ENCODE results near the gene KAT2B.

Gene KAT2B

DNA sequence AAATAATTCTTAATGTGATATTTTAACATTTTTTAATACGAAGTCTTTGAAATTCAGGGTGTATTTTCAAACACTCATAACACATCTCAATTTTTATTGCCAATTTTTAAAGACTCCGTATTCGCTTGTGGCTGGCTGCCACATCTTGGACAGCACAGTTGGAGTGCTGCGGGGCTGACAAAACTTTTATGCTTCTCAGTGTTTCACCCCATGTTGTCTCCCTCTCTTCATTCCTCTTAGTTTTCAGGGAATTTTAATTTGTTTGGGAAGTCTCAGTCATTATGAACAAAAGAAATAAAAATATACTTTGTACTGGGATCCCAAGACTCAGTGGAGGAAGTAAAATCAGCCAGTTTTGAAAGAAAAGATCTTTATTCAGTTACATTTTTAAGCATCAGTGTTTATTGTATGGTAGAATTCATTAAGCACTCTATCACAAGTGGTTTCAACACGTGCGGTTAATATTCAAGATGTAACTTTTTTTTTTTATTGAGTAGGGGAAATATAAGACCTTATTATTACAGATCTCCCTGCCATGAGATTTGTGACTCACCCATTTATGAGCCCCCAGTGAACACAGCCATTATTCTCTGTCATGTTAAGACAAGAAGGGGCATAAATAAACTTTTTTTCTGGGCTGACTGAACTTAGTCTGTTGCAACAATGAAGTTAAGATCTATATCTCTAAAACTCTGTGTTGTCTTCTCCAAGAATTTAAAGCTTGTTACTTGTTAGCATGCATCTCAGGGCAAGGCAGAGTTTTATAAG, 26.8 kb downstream of the KAT2B start:
- no peaks in the 10 kb centered on the region for H3K79me2 ChIP-seq (ENCODE audit: control insufficient read depth, insufficient read depth, low read length, unreplicated experiment)
- H3K27me3 ChIP-seq (ENCODE audit: insufficient read depth, low read length) = no peaks in the 10 kb centered on the region
- H2AFZ ChIP-seq (ENCODE audit: low read length, unreplicated experiment) = no peak overlapping the region
- H3K36me3 ChIP-seq (ENCODE audit: insufficient read depth, low read length) = no peaks in the 10 kb centered on the region
- H3K4me3 ChIP-seq (ENCODE audit: low read depth, low read length) = no peak overlapping the region
- H3K27ac ChIP-seq (ENCODE audit: low read depth, low read length) = no peak overlapping the region
- H3K4me1 ChIP-seq (ENCODE audit: control insufficient read depth, insufficient read depth, low read length, unreplicated experiment) = peaks cover 4% of the 10 kb centered on the region

GRCh38 chr3:20068512-20069177, 28.4 kb downstream of the KAT2B start:
- no peak overlapping the region for H3K4me3 ChIP-seq (ENCODE audit: low read depth, low read length)
- H3K27me3 ChIP-seq (ENCODE audit: insufficient read depth, low read length) = no peaks in the 10 kb centered on the region
- H3K27ac ChIP-seq (ENCODE audit: low read depth, low read length) = no peak overlapping the region
- H3K36me3 ChIP-seq (ENCODE audit: insufficient read depth, low read length) = no peaks in the 10 kb centered on the region
- H2AFZ ChIP-seq (ENCODE audit: low read length, unreplicated experiment) = no peak overlapping the region
- no peaks in the 10 kb centered on the region for H3K79me2 ChIP-seq (ENCODE audit: control insufficient read depth, insufficient read depth, low read length, unreplicated experiment)
- H3K4me1 ChIP-seq (ENCODE audit: control insufficient read depth, insufficient read depth, low read length, unreplicated experiment) = peaks cover 4% of the 10 kb centered on the region

DNA sequence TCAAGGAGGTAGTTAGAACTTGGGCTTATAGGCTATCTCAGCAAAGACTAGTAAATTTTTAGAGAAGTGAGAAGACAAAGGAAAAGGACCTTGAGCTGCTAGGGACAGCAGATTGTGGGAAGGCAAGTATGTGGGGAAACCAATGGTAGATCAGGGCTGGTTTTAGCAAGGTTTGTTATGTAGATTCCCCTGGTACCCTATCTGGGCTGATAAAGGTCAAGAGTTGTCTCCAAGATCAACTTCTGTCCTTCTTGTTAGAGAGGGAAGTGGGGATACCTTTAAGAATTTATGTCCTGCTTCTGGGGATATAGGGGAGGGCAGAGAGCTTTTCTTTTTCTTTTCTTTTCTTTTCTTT, 28.9 kb downstream of the KAT2B start:
- H2AFZ ChIP-seq (ENCODE audit: low read length, unreplicated experiment) = no peak overlapping the region
- H3K4me1 ChIP-seq (ENCODE audit: control insufficient read depth, insufficient read depth, low read length, unreplicated experiment) = peaks cover 7% of the 10 kb centered on the region
- H3K4me3 ChIP-seq (ENCODE audit: low read depth, low read length) = no peak overlapping the region
- no peaks in the 10 kb centered on the region for H3K27me3 ChIP-seq (ENCODE audit: insufficient read depth, low read length)
- H3K36me3 ChIP-seq (ENCODE audit: insufficient read depth, low read length) = no peaks in the 10 kb centered on the region
- H3K27ac ChIP-seq (ENCODE audit: low read depth, low read length) = no peak overlapping the region
- H3K79me2 ChIP-seq (ENCODE audit: control insufficient read depth, insufficient read depth, low read length, unreplicated experiment) = no peaks in the 10 kb centered on the region

DNA sequence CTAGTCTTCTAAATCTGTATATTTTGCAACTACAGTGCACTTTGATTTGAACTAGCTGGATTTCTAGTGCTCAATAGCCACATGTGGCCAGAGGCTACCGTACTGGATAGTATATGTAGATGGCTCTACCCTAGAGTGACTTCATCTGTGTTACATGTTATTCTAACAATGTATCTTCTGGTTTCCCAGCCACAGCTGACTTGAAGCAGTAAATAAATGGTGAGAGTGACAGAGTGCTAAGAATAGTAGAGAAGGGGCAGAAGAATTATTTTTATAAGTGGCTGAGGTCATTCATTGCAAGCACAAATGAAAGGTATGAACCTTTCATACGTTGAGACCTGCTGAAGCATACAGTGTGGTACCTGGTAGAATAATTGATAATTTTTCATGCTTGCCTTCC, 30.9 kb downstream of the KAT2B start:
- Histone ChIP-seq H3K4me1 (ENCODE audit: control insufficient read depth, insufficient read depth, low read length, unreplicated experiment) (peaks cover 13% of the 10 kb centered on the region), H3K36me3 (ENCODE audit: insufficient read depth, low read length) (no peaks in the 10 kb centered on the region), H2AFZ (ENCODE audit: low read length, unreplicated experiment) (no peak overlapping the region), H3K4me3 (ENCODE audit: low read depth, low read length) (no peak overlapping the region), H3K27ac (ENCODE audit: low read depth, low read length) (no peak overlapping the region), H3K27me3 (ENCODE audit: insufficient read depth, low read length) (no peaks in the 10 kb centered on the region), H3K79me2 (ENCODE audit: control insufficient read depth, insufficient read depth, low read length, unreplicated experiment) (no peaks in the 10 kb centered on the region)

DNA sequence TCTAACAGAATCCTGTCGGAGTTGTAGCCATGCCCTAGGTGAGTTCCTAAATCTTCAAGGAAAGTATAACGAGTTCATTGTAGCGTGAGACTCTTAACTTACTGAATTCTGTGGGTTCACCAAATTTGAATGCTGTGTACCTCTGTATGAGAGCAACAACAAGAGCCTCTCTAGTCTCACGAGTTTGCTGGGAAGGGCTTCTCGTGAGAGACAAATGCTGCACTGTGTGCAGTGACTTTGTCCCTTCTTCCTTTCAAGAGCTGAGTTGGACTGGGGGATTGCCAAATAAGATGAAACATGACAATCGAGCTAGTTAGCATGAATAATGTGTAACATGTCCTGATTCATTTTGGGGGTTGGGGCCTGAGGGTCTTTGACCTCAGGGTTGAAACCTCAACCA, 32.2 kb downstream of the KAT2B start:
- H2AFZ ChIP-seq (ENCODE audit: low read length, unreplicated experiment) = no peak overlapping the region
- peaks cover 9% of the 10 kb centered on the region for H3K4me1 ChIP-seq (ENCODE audit: control insufficient read depth, insufficient read depth, low read length, unreplicated experiment)
- H3K27me3 ChIP-seq (ENCODE audit: insufficient read depth, low read length) = no peaks in the 10 kb centered on the region
- H3K4me3 ChIP-seq (ENCODE audit: low read depth, low read length) = no peak overlapping the region
- H3K36me3 ChIP-seq (ENCODE audit: insufficient read depth, low read length) = no peaks in the 10 kb centered on the region
- H3K79me2 ChIP-seq (ENCODE audit: control insufficient read depth, insufficient read depth, low read length, unreplicated experiment) = no peaks in the 10 kb centered on the region
- H3K27ac ChIP-seq (ENCODE audit: low read depth, low read length) = no peak overlapping the region

GRCh38 chr3:20073068-20073467, 32.8 kb downstream of the KAT2B start:
- H3K4me3 ChIP-seq (ENCODE audit: low read depth, low read length) = no peak overlapping the region
- H3K27ac ChIP-seq (ENCODE audit: low read depth, low read length) = no peak overlapping the region
- H3K36me3 ChIP-seq (ENCODE audit: insufficient read depth, low read length) = no peaks in the 10 kb centered on the region
- H3K79me2 ChIP-seq (ENCODE audit: control insufficient read depth, insufficient read depth, low read length, unreplicated experiment) = no peaks in the 10 kb centered on the region
- peaks cover 9% of the 10 kb centered on the region for H3K4me1 ChIP-seq (ENCODE audit: control insufficient read depth, insufficient read depth, low read length, unreplicated experiment)
- no peaks in the 10 kb centered on the region for H3K27me3 ChIP-seq (ENCODE audit: insufficient read depth, low read length)
- H2AFZ ChIP-seq (ENCODE audit: low read length, unreplicated experiment) = no peak overlapping the region

GRCh38 chr3:20073683-20074082, 33.4 kb downstream of the KAT2B start:
- no peaks in the 10 kb centered on the region for H3K79me2 ChIP-seq (ENCODE audit: control insufficient read depth, insufficient read depth, low read length, unreplicated experiment)

GRCh38 chr3:20074226-20075063, 34.2 kb downstream of the KAT2B start:
- Histone ChIP-seq H3K79me2 (ENCODE audit: control insufficient read depth, insufficient read depth, low read length, unreplicated experiment) (no peaks in the 10 kb centered on the region), H3K4me3 (ENCODE audit: low read depth, low read length) (no peak overlapping the region), H3K36me3 (ENCODE audit: insufficient read depth, low read length) (no peaks in the 10 kb centered on the region), H2AFZ (ENCODE audit: low read length, unreplicated experiment) (peak overlapping the region; percentile 1), H3K27ac (ENCODE audit: low read depth, low read length) (peak overlapping the region; percentile 31; the same call in 1 of the 2 replicates), H3K27me3 (ENCODE audit: insufficient read depth, low read length) (no peaks in the 10 kb centered on the region), H3K4me1 (ENCODE audit: control insufficient read depth, insufficient read depth, low read length, unreplicated experiment) (peaks cover 9% of the 10 kb centered on the region)

More at GRCh38 chr3:20073683-20074082, 33.4 kb downstream of the KAT2B start:
- no peaks in the 10 kb centered on the region for H3K27me3 ChIP-seq (ENCODE audit: insufficient read depth, low read length)
- no peak overlapping the region for H3K4me3 ChIP-seq (ENCODE audit: low read depth, low read length)
- H3K4me1 ChIP-seq (ENCODE audit: control insufficient read depth, insufficient read depth, low read length, unreplicated experiment) = peaks cover 9% of the 10 kb centered on the region
- no peaks in the 10 kb centered on the region for H3K36me3 ChIP-seq (ENCODE audit: insufficient read depth, low read length)
- H2AFZ ChIP-seq (ENCODE audit: low read length, unreplicated experiment) = no peak overlapping the region
- no peak overlapping the region for H3K27ac ChIP-seq (ENCODE audit: low read depth, low read length)

- peaks cover 9% of the 10 kb centered on the region for H3K4me1 ChIP-seq (ENCODE audit: control insufficient read depth, insufficient read depth, low read length, unreplicated experiment)
- no peak overlapping the region for H2AFZ ChIP-seq (ENCODE audit: low read length, unreplicated experiment)
- H3K79me2 ChIP-seq (ENCODE audit: control insufficient read depth, insufficient read depth, low read length, unreplicated experiment) = no peaks in the 10 kb centered on the region
- no peaks in the 10 kb centered on the region for H3K27me3 ChIP-seq (ENCODE audit: insufficient read depth, low read length)
- H3K27ac ChIP-seq (ENCODE audit: low read depth, low read length) = no peak overlapping the region
- H3K36me3 ChIP-seq (ENCODE audit: insufficient read depth, low read length) = no peaks in the 10 kb centered on the region
- no peak overlapping the region for H3K4me3 ChIP-seq (ENCODE audit: low read depth, low read length)
Measured at GRCh38 chr3:20075197-20075596, 35.0 kb downstream of the KAT2B start.

DNA sequence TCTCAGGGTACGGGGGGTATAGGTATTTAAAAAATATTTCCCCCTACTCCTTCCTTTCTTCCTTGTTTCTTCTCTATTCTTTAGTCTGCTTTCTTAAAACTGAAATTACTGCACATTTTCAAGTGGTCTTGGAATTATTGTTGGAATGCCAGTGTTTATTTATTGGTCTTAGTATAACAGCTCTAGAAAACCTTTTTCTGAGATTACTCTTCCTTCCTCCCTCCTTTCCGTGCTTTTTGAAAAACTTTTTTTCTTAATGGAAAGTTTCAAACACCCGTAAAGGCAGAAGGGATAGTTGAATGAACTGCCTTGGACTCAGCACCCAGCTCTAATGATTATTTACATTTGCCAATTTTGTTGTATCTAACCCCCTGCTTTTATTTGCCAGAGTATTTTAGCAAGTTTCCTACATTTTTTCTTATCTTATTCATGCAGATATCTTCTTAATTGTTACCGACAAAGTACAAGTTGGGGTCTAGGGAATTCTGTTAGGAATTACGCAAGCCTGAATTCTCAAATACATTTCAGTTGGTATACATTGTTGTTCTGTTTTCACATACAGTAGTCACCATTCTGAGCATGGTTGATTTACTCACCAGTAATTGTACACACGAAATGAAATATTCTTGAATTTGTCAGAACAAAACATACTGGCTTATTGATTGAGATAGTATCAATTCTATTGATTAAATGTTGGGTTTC, 36.2 kb downstream of the KAT2B start:
- Histone ChIP-seq H3K4me3 (ENCODE audit: low read depth, low read length) (no peak overlapping the region), H3K27me3 (ENCODE audit: insufficient read depth, low read length) (no peaks in the 10 kb centered on the region), H3K27ac (ENCODE audit: low read depth, low read length) (no peak overlapping the region), H3K36me3 (ENCODE audit: insufficient read depth, low read length) (no peaks in the 10 kb centered on the region), H2AFZ (ENCODE audit: low read length, unreplicated experiment) (no peak overlapping the region), H3K4me1 (ENCODE audit: control insufficient read depth, insufficient read depth, low read length, unreplicated experiment) (peaks cover 14% of the 10 kb centered on the region), H3K79me2 (ENCODE audit: control insufficient read depth, insufficient read depth, low read length, unreplicated experiment) (no peaks in the 10 kb centered on the region)

Data from ACC112 (cell line).